Measurements from ENCODE around the gene FBXO31.
"Not testable (repeated sequence)": the region's sequence is repeated elsewhere in the genome, so short reads cannot be mapped to it uniquely, and the experiment has no call there.

The FBXO31 gene

DNA sequence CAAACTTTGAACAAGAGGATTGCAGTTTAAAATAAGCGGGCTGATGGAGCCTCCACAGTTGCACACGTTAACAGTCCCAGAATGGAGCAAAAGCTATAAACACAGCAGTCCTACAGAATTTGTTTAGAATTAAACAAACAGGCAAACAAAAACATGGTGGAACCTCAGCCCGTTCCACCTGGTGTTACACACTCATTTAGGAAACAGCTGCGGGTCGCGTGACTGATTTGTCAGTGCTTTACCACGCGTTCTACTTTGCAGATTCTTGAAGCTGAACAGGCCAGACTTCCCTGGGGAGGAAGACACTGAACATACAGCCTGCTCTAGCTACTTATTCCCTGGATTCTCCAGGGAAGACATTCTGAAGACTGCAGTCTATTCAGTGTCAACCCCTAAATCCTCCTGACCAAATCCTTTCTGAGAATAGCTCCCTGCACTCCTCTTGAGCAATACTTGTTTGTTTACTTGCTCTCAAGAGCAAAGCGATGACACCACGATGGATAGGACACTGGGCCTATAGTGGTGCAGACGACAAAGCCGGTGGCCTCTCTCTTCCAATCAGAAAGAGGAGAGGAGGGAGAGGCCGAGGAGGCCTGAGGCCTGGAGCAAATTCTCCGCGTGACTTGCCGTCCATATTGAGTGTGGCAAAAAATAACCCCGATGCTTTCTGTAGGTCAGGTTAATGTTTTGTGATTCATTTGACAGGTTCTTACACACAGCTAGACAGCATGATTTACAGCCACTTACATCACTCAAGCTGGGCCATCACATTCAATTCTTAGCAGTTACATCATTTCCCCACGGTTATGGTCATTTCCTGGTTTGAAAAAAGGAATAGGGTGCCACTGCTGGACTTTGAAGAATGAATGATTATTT lies 4.6 kb upstream of the FBXO31 start:
- Histone ChIP-seq H3K27me3 (ENCODE audit: insufficient read depth, poor library complexity, severe bottlenecking) (no peaks in the 10 kb centered on the region), H3K4me3 (replicated peaks; ENCODE audit: insufficient read depth, low read length) (no peak overlapping the region), H3K27ac (replicated peaks) (peak overlapping the region; percentile 81)
- TF ChIP-seq REST (IDR thresholded peaks at IDR 0.05; ENCODE audit: insufficient replicate concordance, low read depth) (no peak), POLR2AphosphoS5 (IDR thresholded peaks at IDR 0.05; ENCODE audit: low read depth) (peak; percentile 67)
- peak; percentile 90 to 93 for DNase-seq (ENCODE audit: low read depth in 1 of 2, low spot score in 1 of 2)

- H3K27ac ChIP-seq (replicated peaks); DNase-seq (ENCODE audit: low read depth in 1 of 2, low spot score in 1 of 2); H3K4me3 ChIP-seq (replicated peaks; ENCODE audit: insufficient read depth, low read length); H3K27me3 ChIP-seq (ENCODE audit: insufficient read depth, poor library complexity, severe bottlenecking): not testable (repeated sequence)
These were observed 1.2 kb upstream of the FBXO31 start for GRCh38 chr16:87384875-87385167.

DNA sequence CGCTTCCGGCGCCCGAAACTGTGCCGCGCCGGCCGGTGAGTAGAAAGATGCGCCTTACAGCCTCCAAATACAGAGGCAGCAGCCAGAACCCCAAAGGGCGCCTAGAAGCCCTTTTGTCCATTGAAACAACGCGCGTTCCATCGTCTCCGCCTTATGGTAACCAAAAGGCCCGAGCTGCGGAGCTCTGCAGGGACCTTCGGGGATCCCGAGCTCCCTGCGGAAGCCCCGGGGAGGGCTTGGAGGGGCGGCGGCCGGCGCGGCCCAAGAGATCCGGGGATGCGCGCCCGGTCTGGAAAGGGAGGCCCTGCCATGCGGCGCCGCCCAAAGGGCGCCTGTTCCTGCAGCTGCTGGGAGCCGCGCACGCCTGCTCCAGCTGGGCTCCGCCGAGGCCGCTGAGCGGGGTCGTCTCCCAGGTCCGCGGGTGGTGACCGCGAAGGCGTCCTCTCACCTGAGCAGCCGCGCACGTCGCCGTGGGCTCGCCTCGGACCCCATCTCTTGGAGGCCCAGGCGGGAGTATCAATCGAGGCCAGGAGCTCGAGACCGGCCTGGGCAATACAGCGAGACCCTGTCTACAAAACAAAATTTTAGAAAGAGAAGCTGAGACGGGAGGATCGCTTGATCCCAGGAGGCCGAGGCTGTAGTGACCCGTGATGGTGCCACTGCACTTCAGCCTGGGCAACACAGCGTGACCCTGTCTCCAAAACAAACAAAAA lies 742 bp upstream of the FBXO31 start:
- TF ChIP-seq GABPA (IDR thresholded peaks at IDR 0.05; ENCODE audit: low read depth) (no peak), POLR2AphosphoS5 (IDR thresholded peaks at IDR 0.05; ENCODE audit: low read depth) (no peak), REST (IDR thresholded peaks at IDR 0.05; ENCODE audit: insufficient replicate concordance, low read depth) (no peak)
- peak overlapping the region; percentile 75 for H3K27ac ChIP-seq (replicated peaks)
- peak overlapping the region; percentile 52 for H3K4me3 ChIP-seq (replicated peaks; ENCODE audit: insufficient read depth, low read length)
- peak in 1 of 2 experiments; percentile 22 for DNase-seq (ENCODE audit: low read depth in 1 of 2, low spot score in 1 of 2)
- H3K27me3 ChIP-seq (ENCODE audit: insufficient read depth, poor library complexity, severe bottlenecking): no peaks in the 10 kb centered on the region

GRCh38 chr16:87382023-87382785 lies 1.4 kb downstream of the FBXO31 start:
- DNase-seq (ENCODE audit: low read depth in 1 of 2, low spot score in 1 of 2): no peak
- TF ChIP-seq SPI1 (IDR thresholded peaks at IDR 0.05; ENCODE audit: borderline replicate concordance, low read depth): peak; percentile 26; the same call in 1 of the 2 replicates
- no peak for TF ChIP-seq REST (IDR thresholded peaks at IDR 0.05; ENCODE audit: insufficient replicate concordance, low read depth)
- no peaks in the 10 kb centered on the region for H3K27me3 ChIP-seq (ENCODE audit: insufficient read depth, poor library complexity, severe bottlenecking)
- H3K4me3 ChIP-seq (replicated peaks; ENCODE audit: insufficient read depth, low read length): peak overlapping the region; percentile 63
- H3K27ac ChIP-seq (replicated peaks): no peak overlapping the region

DNA sequence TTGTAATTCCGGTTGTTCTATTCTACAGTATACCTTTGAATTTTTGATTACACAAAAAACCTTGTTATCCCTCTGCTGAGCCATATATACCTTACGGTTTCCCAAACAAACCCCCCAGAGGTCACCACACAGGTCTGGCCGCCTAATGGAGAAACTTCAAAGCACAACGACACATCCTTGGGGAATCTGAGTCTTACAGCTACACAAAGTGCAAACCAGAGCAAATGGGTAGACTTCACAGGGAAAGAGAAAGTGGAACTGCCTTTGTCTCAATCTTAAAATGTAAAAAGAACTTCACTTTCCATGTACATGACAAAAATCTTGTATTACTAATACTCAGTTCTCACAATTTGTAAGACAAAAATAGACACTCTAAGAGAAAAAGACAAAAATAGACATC lies 2.7 kb downstream of the FBXO31 start:
- Histone ChIP-seq H3K4me3 (replicated peaks; ENCODE audit: insufficient read depth, low read length) (no peak overlapping the region), H3K27ac (replicated peaks) (no peak overlapping the region), H3K27me3 (ENCODE audit: insufficient read depth, poor library complexity, severe bottlenecking) (no peaks in the 10 kb centered on the region)
- DNase-seq (ENCODE audit: low read depth in 1 of 2, low spot score in 1 of 2): no peak
- TF ChIP-seq POLR2AphosphoS5 (IDR thresholded peaks at IDR 0.05; ENCODE audit: low read depth): no peak
- TF ChIP-seq GABPA (IDR thresholded peaks at IDR 0.05; ENCODE audit: low read depth): no peak
- no peak for TF ChIP-seq SPI1 (IDR thresholded peaks at IDR 0.05; ENCODE audit: borderline replicate concordance, low read depth)
- no peak for TF ChIP-seq REST (IDR thresholded peaks at IDR 0.05; ENCODE audit: insufficient replicate concordance, low read depth)
- TF ChIP-seq, protein P1, sequence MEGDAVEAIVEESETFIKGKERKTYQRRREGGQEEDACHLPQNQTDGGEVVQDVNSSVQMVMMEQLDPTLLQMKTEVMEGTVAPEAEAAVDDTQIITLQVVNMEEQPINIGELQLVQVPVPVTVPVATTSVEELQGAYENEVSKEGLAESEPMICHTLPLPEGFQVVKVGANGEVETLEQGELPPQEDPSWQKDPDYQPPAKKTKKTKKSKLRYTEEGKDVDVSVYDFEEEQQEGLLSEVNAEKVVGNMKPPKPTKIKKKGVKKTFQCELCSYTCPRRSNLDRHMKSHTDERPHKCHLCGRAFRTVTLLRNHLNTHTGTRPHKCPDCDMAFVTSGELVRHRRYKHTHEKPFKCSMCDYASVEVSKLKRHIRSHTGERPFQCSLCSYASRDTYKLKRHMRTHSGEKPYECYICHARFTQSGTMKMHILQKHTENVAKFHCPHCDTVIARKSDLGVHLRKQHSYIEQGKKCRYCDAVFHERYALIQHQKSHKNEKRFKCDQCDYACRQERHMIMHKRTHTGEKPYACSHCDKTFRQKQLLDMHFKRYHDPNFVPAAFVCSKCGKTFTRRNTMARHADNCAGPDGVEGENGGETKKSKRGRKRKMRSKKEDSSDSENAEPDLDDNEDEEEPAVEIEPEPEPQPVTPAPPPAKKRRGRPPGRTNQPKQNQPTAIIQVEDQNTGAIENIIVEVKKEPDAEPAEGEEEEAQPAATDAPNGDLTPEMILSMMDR (IDR thresholded peaks at IDR 0.05; ENCODE audit: insufficient read depth, low read length): no peak
